Mesenchymal stem cell (in vitro differentiated cells and primary cell): ENCODE data around the gene NUDC.

Experiments
- DNase-seq: peaks from one replicate; pipeline ENCODE4 v3.0.0-alpha.2; 2013
- H2AFZ ChIP-seq: one replicate; pipeline ENCODE4 v1.6.1; 2013; ENCODE audit warnings: low read depth, mild to moderate bottlenecking, control low read depth, inconsistent platforms, low read length, moderate library complexity
- H2AK5ac ChIP-seq: 2 replicates; pipeline ENCODE4 v1.6.1; 2013; ENCODE audit warnings: low read length, moderate library complexity, mild to moderate bottlenecking, inconsistent platforms; ENCODE audit not compliant: severe bottlenecking
- H2BK120ac ChIP-seq: one replicate; pipeline ENCODE4 v1.6.1; 2013; ENCODE audit warnings: low read depth, mild to moderate bottlenecking, inconsistent platforms, low read length, moderate library complexity
- H2BK12ac ChIP-seq, 2 experiments: one replicate each; pipeline ENCODE4 v1.6.1; 2013; ENCODE audit warnings: inconsistent platforms in 2 of 2, low read length in 2 of 2, mild to moderate bottlenecking in 2 of 2, moderate library complexity in 2 of 2, control low read depth in 1 of 2
- H2BK15ac ChIP-seq: one replicate; pipeline ENCODE4 v1.6.1; 2013; ENCODE audit warnings: mild to moderate bottlenecking, low read depth, inconsistent platforms; ENCODE audit not compliant: poor library complexity, severe bottlenecking
- H2BK5ac ChIP-seq: 2 replicates; pipeline ENCODE4 v1.6.1; 2013; ENCODE audit warnings: low read depth, mild to moderate bottlenecking, low read length, control low read depth, inconsistent platforms; ENCODE audit not compliant: poor library complexity, severe bottlenecking
- H3K14ac ChIP-seq, 2 experiments: one replicate each; pipeline ENCODE4 v1.6.1; 2013; ENCODE audit warnings: inconsistent platforms in 2 of 2, low read length in 2 of 2, control low read depth in 1 of 2, mild to moderate bottlenecking in 1 of 2, moderate library complexity in 1 of 2
- H3K18ac ChIP-seq, 2 experiments: one replicate each; pipeline ENCODE4 v1.6.1; 2013; ENCODE audit warnings: inconsistent platforms in 2 of 2, low read length in 2 of 2, control low read depth in 1 of 2, low read depth in 1 of 2, mild to moderate bottlenecking in 1 of 2
- H3K23ac ChIP-seq, 2 experiments: one replicate each; pipeline ENCODE4 v1.6.1; 2013; ENCODE audit warnings: inconsistent platforms in 2 of 2, low read length in 2 of 2, mild to moderate bottlenecking in 2 of 2, moderate library complexity in 2 of 2, control low read depth in 1 of 2
- H3K27ac ChIP-seq: 2 replicates; pipeline ENCODE4 v1.5.1; 2013; ENCODE audit warnings: mild to moderate bottlenecking, moderate library complexity, low read length, control low read depth, inconsistent platforms; ENCODE audit not compliant: poor library complexity, severe bottlenecking
- H3K27me3 ChIP-seq, 2 experiments: 2 replicates each; pipeline versions ENCODE4 v1.6.1 to v1.7.0; 2013; ENCODE audit warnings: low read length in 2 of 2, mild to moderate bottlenecking in 2 of 2, moderate library complexity in 2 of 2, control low read depth in 1 of 2, inconsistent platforms in 1 of 2; ENCODE audit not compliant: control insufficient read depth in 1 of 2, insufficient read depth in 1 of 2
- H3K36me3 ChIP-seq, 2 experiments: 2 replicates each; pipeline versions ENCODE4 v1.6.1 to v1.7.0; 2013; ENCODE audit warnings: low read length in 2 of 2, control low read depth in 1 of 2, inconsistent platforms in 1 of 2, low read depth in 1 of 2, mild to moderate bottlenecking in 1 of 2; ENCODE audit not compliant: insufficient read depth in 2 of 2, control insufficient read depth in 1 of 2
- H3K4ac ChIP-seq, 2 experiments: one replicate each; pipeline ENCODE4 v1.6.1; 2013; ENCODE audit warnings: inconsistent platforms in 2 of 2, low read length in 2 of 2, mild to moderate bottlenecking in 2 of 2, moderate library complexity in 2 of 2, control low read depth in 1 of 2, low read depth in 1 of 2
- H3K4me1 ChIP-seq: 2 replicates; pipeline ENCODE4 v1.6.1; 2013; ENCODE audit warnings: low read depth, low read length, control low read depth; ENCODE audit not compliant: control insufficient read depth, insufficient read depth
- H3K4me2 ChIP-seq: 2 replicates; pipeline ENCODE4 v1.6.1; 2013; ENCODE audit warnings: low read length, mild to moderate bottlenecking, inconsistent platforms; ENCODE audit not compliant: poor library complexity, severe bottlenecking
- H3K4me3 ChIP-seq, 2 experiments: 2 replicates each; pipeline versions ENCODE4 v1.5.1 to v1.7.0; 2013; ENCODE audit warnings: low read length in 2 of 2, mild to moderate bottlenecking in 2 of 2, control low read depth in 1 of 2, low read depth in 1 of 2; ENCODE audit not compliant: insufficient read depth in 1 of 2
- H3K79me1 ChIP-seq: replicated peaks from 2 replicates; pipeline ENCODE4 v1.6.1; 2013; ENCODE audit warnings: mild to moderate bottlenecking, control low read depth, low read length, inconsistent platforms; ENCODE audit not compliant: poor library complexity, severe bottlenecking
- H3K9ac ChIP-seq: 2 replicates; pipeline ENCODE4 v1.7.0; 2013; ENCODE audit warnings: mild to moderate bottlenecking, low read length, moderate library complexity
- H3K9me3 ChIP-seq: 2 replicates; pipeline ENCODE4 v1.7.0; 2013; ENCODE audit warnings: mild to moderate bottlenecking, low read length; ENCODE audit not compliant: control insufficient read depth
- H4K8ac ChIP-seq: one replicate; pipeline ENCODE4 v1.6.1; 2013; ENCODE audit warnings: inconsistent platforms, mild to moderate bottlenecking, low read length, moderate library complexity
- H4K91ac ChIP-seq: one replicate; pipeline ENCODE4 v1.6.1; 2013; ENCODE audit warnings: mild to moderate bottlenecking, low read length, inconsistent platforms
- WGBS: methylation state at CpG from one replicate; pipeline ENCODE4 v1.1.7; 2013; ENCODE audit warnings: mixed read lengths; 5-methylcytosine and 5-hydroxymethylcytosine counted together

The NUDC gene

GRCh38 chr1:26959722-26960624 lies 38.4 kb downstream of the NUDC start, which contains the start of gene KDF1:
Gene KDF1, minus strand, starts transcription at chr1:26960468. Its CDS starts 8,088 bp downstream, at chr1:26952380.
- Histone ChIP-seq H3K18ac (peak within 1 kb of the TSS; percentile 79 to 91), H3K14ac (peak within 1 kb of the TSS in 1 of 2 experiments; percentile 2), H4K91ac (peak within 1 kb of the TSS; percentile 97), H3K27me3 (peaks cover 10 to 40% of the 10 kb centered on the region in 2 experiments), H3K9ac (no peak within 1 kb of the TSS), H3K9me3 (peaks cover 10% of the 10 kb centered on the region), H2BK5ac (no peak within 1 kb of the TSS), H4K8ac (peak within 1 kb of the TSS; percentile 98), H3K27ac (no peak within 1 kb of the TSS), H3K23ac (peak within 1 kb of the TSS; percentile 26 to 83), H3K36me3 (no peaks in the 10 kb centered on the region), H2AK5ac (no peak within 1 kb of the TSS), H3K4me3 (peak within 1 kb of the TSS in 1 of 2 experiments; percentile 55), H3K4ac (peak within 1 kb of the TSS; percentile 83 to 98), H3K4me2 (peak within 1 kb of the TSS; percentile 91), H2BK120ac (peak within 1 kb of the TSS; percentile 93), H3K79me1 (no peaks in the 10 kb centered on the region), H3K4me1 (peaks cover 12% of the 10 kb centered on the region), H2AFZ (peak within 1 kb of the TSS; percentile 91), H2BK15ac (peak within 1 kb of the TSS; percentile 93), H2BK12ac (peak within 1 kb of the TSS; percentile 34 to 99)
- DNase-seq, result no peak
- WGBS, result 2% methylated on average over 76 of the region's 86 CpGs

GRCh38 chr1:26960625-26960966 lies 39.1 kb downstream of the NUDC start:
- Histone ChIP-seq H3K18ac (peak overlapping the region; percentile 54 to 91), H2BK5ac (no peak overlapping the region), H3K4me1 (peaks cover 12% of the 10 kb centered on the region), H2AFZ (no peak overlapping the region), H4K8ac (peak overlapping the region; percentile 98), H3K9ac (no peak overlapping the region), H3K4me3 (no peak overlapping the region), H3K9me3 (peaks cover 10% of the 10 kb centered on the region), H3K14ac (no peak overlapping the region), H2BK15ac (peak overlapping the region; percentile 93), H3K23ac (no peak overlapping the region), H2BK120ac (peak overlapping the region; percentile 37), H3K36me3 (no peaks in the 10 kb centered on the region), H3K4me2 (peak overlapping the region; percentile 91), H4K91ac (peak overlapping the region; percentile 97), H2BK12ac (peak overlapping the region; percentile 3 to 73), H3K79me1 (no peaks in the 10 kb centered on the region), H3K27ac (no peak overlapping the region), H3K27me3 (peaks cover 10 to 40% of the 10 kb centered on the region in 2 experiments), H2AK5ac (no peak overlapping the region), H3K4ac (peak overlapping the region; percentile 83 to 98)
- DNase-seq, result no peak
- 31% methylated on average over 3 of the region's 3 CpGs for WGBS

- no peak overlapping the region for H3K14ac ChIP-seq
- no peak overlapping the region for H3K27ac ChIP-seq
- no peak overlapping the region for H2BK120ac ChIP-seq
- H3K4me3 ChIP-seq, result no peak overlapping the region
- no peak overlapping the region for H2AK5ac ChIP-seq
- H2BK5ac ChIP-seq, result no peak overlapping the region
- no peak overlapping the region for H3K4me2 ChIP-seq
- no peaks in the 10 kb centered on the region for H3K36me3 ChIP-seq
- H3K23ac ChIP-seq, result no peak overlapping the region
- peaks cover 10 to 43% of the 10 kb centered on the region in 2 experiments for H3K27me3 ChIP-seq
- WGBS, result 7% methylated on average over 3 of the region's 3 CpGs
- no peak overlapping the region for H4K8ac ChIP-seq
- H2BK12ac ChIP-seq, result no peak overlapping the region
- H3K79me1 ChIP-seq, result no peaks in the 10 kb centered on the region
- H3K4ac ChIP-seq, result no peak overlapping the region
- no peak overlapping the region for H4K91ac ChIP-seq
- peaks cover 12% of the 10 kb centered on the region for H3K4me1 ChIP-seq
- H3K9ac ChIP-seq, result no peak overlapping the region
- peak; percentile 98 for DNase-seq
- no peak overlapping the region for H2AFZ ChIP-seq
- H3K9me3 ChIP-seq, result no peaks in the 10 kb centered on the region
- H2BK15ac ChIP-seq, result no peak overlapping the region
- H3K18ac ChIP-seq, result peak overlapping the region; percentile 16 to 61
These were observed 40.3 kb downstream of the NUDC start for GRCh38 chr1:26961826-26962225.

- WGBS, result 93% methylated on average over 6 of the region's 6 CpGs
- peak overlapping the region; percentile 52 for H2BK15ac ChIP-seq
- no peak overlapping the region for H3K18ac ChIP-seq
- peaks cover 0 to 29% of the 10 kb centered on the region in 2 experiments for H3K27me3 ChIP-seq
- no peak overlapping the region for H2BK12ac ChIP-seq
- H4K8ac ChIP-seq, result no peak overlapping the region
- no peak overlapping the region for H3K4ac ChIP-seq
- H2BK5ac ChIP-seq, result no peak overlapping the region
- no peak overlapping the region for H3K4me2 ChIP-seq
- no peak overlapping the region for H3K27ac ChIP-seq
- H3K4me3 ChIP-seq, result no peak overlapping the region
- peaks cover 2% of the 10 kb centered on the region for H3K4me1 ChIP-seq
- H2AK5ac ChIP-seq, result no peak overlapping the region
- no peaks in the 10 kb centered on the region for H3K36me3 ChIP-seq
- H3K14ac ChIP-seq, result no peak overlapping the region
- no peaks in the 10 kb centered on the region for H3K79me1 ChIP-seq
- H4K91ac ChIP-seq, result no peak overlapping the region
- DNase-seq, result no peak
- H2AFZ ChIP-seq, result no peak overlapping the region
- no peaks in the 10 kb centered on the region for H3K9me3 ChIP-seq
- H3K9ac ChIP-seq, result no peak overlapping the region
- H2BK120ac ChIP-seq, result no peak overlapping the region
- no peak overlapping the region for H3K23ac ChIP-seq
These were observed 43.7 kb downstream of the NUDC start for GRCh38 chr1:26965213-26965612.
